ENCODE data around the gene LRBA.

The LRBA gene

DNA sequence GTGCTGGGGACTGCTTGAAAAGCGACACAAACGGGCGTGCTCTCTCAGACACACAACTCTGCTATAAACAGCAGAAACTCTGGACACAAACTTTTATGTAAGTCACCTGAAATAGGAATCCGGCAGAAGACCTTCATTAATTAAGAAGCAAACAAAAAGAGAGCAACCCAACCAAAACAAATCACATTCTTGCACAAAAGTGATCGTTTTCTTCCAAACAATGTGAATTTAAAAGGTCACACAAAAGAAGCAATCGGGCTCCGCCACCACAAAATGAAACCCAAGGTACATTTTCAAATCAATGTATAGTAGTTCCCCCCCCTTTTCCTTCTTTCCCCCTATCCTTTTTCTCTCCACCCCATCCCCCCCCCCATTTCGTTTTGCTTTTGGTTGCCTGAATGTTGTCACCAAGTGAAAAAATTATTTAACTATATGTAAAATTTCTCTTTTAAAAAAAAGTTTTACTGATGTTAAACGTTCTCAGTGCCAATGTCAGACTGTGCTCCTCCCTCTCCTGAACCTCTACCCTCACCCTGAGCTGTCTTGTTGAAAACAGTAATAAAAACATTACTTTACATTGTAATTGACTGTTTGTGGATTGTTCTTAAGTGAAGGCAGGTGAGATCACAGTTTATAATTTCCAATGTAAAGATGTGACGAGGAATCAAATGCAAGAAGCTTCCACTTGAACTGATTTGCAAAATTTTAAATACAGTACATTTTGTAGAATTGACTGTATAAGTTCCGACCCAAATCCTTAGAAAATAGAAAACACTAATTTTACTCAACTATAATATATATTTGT, 430.8 kb downstream of the LRBA start:
- no peak overlapping the region for H2BK5ac ChIP-seq (ENCODE audit: low read length)
- H3K4me3 ChIP-seq (ENCODE audit: low read length in 2 of 2), result peak overlapping the region; percentile 37 to 81
- no peak overlapping the region for H2BK12ac ChIP-seq (ENCODE audit: low read length)
- H3K27ac ChIP-seq (replicated peaks; ENCODE audit: low read length), result no peak overlapping the region
- H3K23ac ChIP-seq (ENCODE audit: low read depth, low read length, poor library complexity), result no peak overlapping the region
- no peak overlapping the region for H4K8ac ChIP-seq (ENCODE audit: low read depth, low read length)
- H4K91ac ChIP-seq (ENCODE audit: low read depth, low read length, poor library complexity), result no peak overlapping the region
- H2BK120ac ChIP-seq (ENCODE audit: low read depth, low read length), result no peak overlapping the region
- no CpG with 5 or more reads among the region's 11 CpGs for WGBS, 2 donors (ENCODE audit: extremely low coverage in 2 of 2, insufficient read length in 2 of 2, insufficient replicate concordance in 1 of 2)
- H3K79me1 ChIP-seq (ENCODE audit: low read depth, low read length), result peaks cover 2% of the 10 kb centered on the region
- no peaks in the 10 kb centered on the region for H3K36me3 ChIP-seq (replicated peaks in 1 of 2; ENCODE audit: control insufficient read depth in 2 of 2, insufficient read depth in 2 of 2, low read length in 2 of 2)
- H3K4me2 ChIP-seq (ENCODE audit: insufficient read depth, low read length, poor library complexity, severe bottlenecking), result peak overlapping the region; percentile 87
- H3K14ac ChIP-seq (ENCODE audit: low read length), result no peak overlapping the region
- H3K9me3 ChIP-seq (replicated peaks in 1 of 2; ENCODE audit: control insufficient read depth in 2 of 2, insufficient read depth in 1 of 2, low read depth in 1 of 2, low read length in 2 of 2), result no peaks in the 10 kb centered on the region
- H2BK15ac ChIP-seq (ENCODE audit: low read length), result no peak overlapping the region
- peak overlapping the region; percentile 85 for H2AFZ ChIP-seq (ENCODE audit: low read length)
- H3K27me3 ChIP-seq (ENCODE audit: control insufficient read depth in 3 of 3, insufficient read depth in 3 of 3, low read depth in 1 of 3, low read length in 3 of 3), result peaks cover 0 to 33% (median 18%) of the 10 kb centered on the region in 3 experiments
- no peak overlapping the region for H3K4ac ChIP-seq (ENCODE audit: low read length)
- no peak for DNase-seq (ENCODE audit: low spot score)
- no peak overlapping the region for H3K9ac ChIP-seq (ENCODE audit: low read depth, low read length, poor library complexity)
- H3K18ac ChIP-seq (ENCODE audit: low read length), result no peak overlapping the region
- H2AK5ac ChIP-seq (ENCODE audit: low read depth, low read length), result no peak overlapping the region
- H3K4me1 ChIP-seq (ENCODE audit: control insufficient read depth in 2 of 2, insufficient read depth in 1 of 2, low read depth in 1 of 2, low read length in 2 of 2), result peaks cover 6 to 17% of the 10 kb centered on the region in 2 donors

DNA sequence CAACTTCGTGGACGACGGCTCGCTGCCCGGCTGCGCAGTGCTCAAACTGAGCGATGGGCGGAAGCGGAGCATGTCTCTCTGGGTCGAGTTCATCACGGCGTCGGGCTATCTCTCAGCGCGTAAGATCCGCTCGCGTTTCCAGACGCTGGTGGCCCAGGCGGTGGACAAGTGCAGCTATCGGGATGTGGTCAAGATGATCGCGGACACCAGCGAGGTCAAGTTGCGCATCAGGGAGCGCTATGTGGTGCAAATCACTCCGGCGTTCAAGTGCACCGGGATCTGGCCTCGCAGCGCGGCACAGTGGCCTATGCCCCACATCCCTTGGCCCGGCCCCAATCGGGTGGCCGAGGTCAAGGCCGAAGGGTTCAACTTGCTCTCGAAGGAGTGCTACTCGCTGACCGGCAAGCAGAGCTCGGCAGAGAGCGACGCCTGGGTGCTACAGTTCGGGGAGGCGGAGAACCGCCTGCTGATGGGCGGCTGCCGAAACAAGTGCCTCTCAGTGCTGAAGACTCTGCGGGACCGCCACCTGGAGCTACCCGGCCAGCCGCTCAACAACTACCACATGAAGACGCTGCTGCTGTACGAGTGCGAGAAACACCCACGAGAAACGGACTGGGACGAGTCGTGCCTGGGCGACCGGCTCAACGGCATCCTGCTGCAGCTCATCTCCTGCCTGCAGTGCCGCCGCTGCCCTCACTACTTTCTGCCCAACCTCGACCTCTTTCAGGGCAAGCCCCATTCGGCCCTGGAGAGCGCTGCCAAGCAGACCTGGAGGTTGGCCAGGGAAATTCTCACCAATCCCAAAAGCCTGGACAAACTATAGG, 431.6 kb downstream of the LRBA start:
- Histone ChIP-seq H4K91ac (ENCODE audit: low read depth, low read length, poor library complexity) (no peak overlapping the region), H3K4me3 (ENCODE audit: low read length in 2 of 2) (peak overlapping the region; percentile 37 to 81), H4K8ac (ENCODE audit: low read depth, low read length) (no peak overlapping the region), H3K79me1 (ENCODE audit: low read depth, low read length) (peaks cover 2% of the 10 kb centered on the region), H2BK12ac (ENCODE audit: low read length) (no peak overlapping the region), H2AFZ (ENCODE audit: low read length) (peak overlapping the region; percentile 85), H3K4ac (ENCODE audit: low read length) (no peak overlapping the region), H2BK5ac (ENCODE audit: low read length) (peak overlapping the region; percentile 55), H3K9ac (ENCODE audit: low read depth, low read length, poor library complexity) (peak overlapping the region; percentile 92), H3K4me2 (ENCODE audit: insufficient read depth, low read length, poor library complexity, severe bottlenecking) (peak overlapping the region; percentile 87), H3K9me3 (replicated peaks in 1 of 2; ENCODE audit: control insufficient read depth in 2 of 2, insufficient read depth in 1 of 2, low read depth in 1 of 2, low read length in 2 of 2) (no peaks in the 10 kb centered on the region), H2BK120ac (ENCODE audit: low read depth, low read length) (peak overlapping the region; percentile 1), H3K27me3 (ENCODE audit: control insufficient read depth in 3 of 3, insufficient read depth in 3 of 3, low read depth in 1 of 3, low read length in 3 of 3) (peaks cover 0 to 33% (median 18%) of the 10 kb centered on the region in 3 experiments), H3K4me1 (ENCODE audit: control insufficient read depth in 2 of 2, insufficient read depth in 1 of 2, low read depth in 1 of 2, low read length in 2 of 2) (peaks cover 6 to 22% of the 10 kb centered on the region in 2 donors), H3K14ac (ENCODE audit: low read length) (no peak overlapping the region), H3K18ac (ENCODE audit: low read length) (peak overlapping the region; percentile 86), H3K27ac (replicated peaks; ENCODE audit: low read length) (no peak overlapping the region), H2AK5ac (ENCODE audit: low read depth, low read length) (peak overlapping the region; percentile 65), H2BK15ac (ENCODE audit: low read length) (no peak overlapping the region), H3K36me3 (replicated peaks in 1 of 2; ENCODE audit: control insufficient read depth in 2 of 2, insufficient read depth in 2 of 2, low read length in 2 of 2) (no peaks in the 10 kb centered on the region), H3K23ac (ENCODE audit: low read depth, low read length, poor library complexity) (peak overlapping the region; percentile 61)
- DNase-seq (ENCODE audit: low spot score), result peak; percentile 44
- WGBS, 2 donors (ENCODE audit: extremely low coverage in 2 of 2, insufficient read length in 2 of 2, insufficient replicate concordance in 1 of 2), result no CpG with 5 or more reads among the region's 66 CpGs

DNA sequence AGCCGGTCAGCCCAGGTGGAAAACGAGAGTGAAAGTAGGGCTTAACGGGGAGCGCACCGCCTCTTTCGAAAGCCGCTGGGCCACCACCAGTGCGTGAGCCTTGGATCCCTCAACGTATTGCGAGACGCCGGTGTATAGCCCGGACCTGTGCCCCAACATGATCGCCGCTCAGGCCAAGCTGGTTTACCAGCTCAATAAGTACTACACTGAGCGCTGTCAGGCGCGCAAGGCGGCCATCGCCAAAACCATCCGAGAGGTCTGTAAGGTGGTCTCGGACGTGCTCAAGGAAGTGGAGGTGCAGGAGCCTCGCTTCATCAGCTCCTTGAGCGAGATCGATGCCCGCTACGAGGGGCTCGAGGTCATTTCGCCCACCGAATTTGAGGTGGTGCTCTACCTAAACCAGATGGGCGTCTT, 432.2 kb downstream of the LRBA start:
- peaks cover 0 to 33% (median 18%) of the 10 kb centered on the region in 3 experiments for H3K27me3 ChIP-seq (ENCODE audit: control insufficient read depth in 3 of 3, insufficient read depth in 3 of 3, low read depth in 1 of 3, low read length in 3 of 3)

More for the DNA sequence above, 432.2 kb downstream of the LRBA start:
- H3K27ac ChIP-seq (replicated peaks; ENCODE audit: low read length), result no peak overlapping the region
- no peak overlapping the region for H2BK15ac ChIP-seq (ENCODE audit: low read length)
- H3K79me1 ChIP-seq (ENCODE audit: low read depth, low read length), result peaks cover 2% of the 10 kb centered on the region
- no peak overlapping the region for H3K4ac ChIP-seq (ENCODE audit: low read length)
- H3K14ac ChIP-seq (ENCODE audit: low read length), result no peak overlapping the region
- H4K8ac ChIP-seq (ENCODE audit: low read depth, low read length), result no peak overlapping the region
- peak; percentile 36 for DNase-seq (ENCODE audit: low spot score)
- H2BK120ac ChIP-seq (ENCODE audit: low read depth, low read length), result peak overlapping the region; percentile 1
- H3K18ac ChIP-seq (ENCODE audit: low read length), result peak overlapping the region; percentile 88
- H3K4me2 ChIP-seq (ENCODE audit: insufficient read depth, low read length, poor library complexity, severe bottlenecking), result peak overlapping the region; percentile 87
- peak overlapping the region; percentile 92 for H3K9ac ChIP-seq (ENCODE audit: low read depth, low read length, poor library complexity)
- H3K23ac ChIP-seq (ENCODE audit: low read depth, low read length, poor library complexity), result peak overlapping the region; percentile 61
- peak overlapping the region; percentile 65 for H2AK5ac ChIP-seq (ENCODE audit: low read depth, low read length)
- H4K91ac ChIP-seq (ENCODE audit: low read depth, low read length, poor library complexity), result no peak overlapping the region
- WGBS, 2 donors (ENCODE audit: extremely low coverage in 2 of 2, insufficient read length in 2 of 2, insufficient replicate concordance in 1 of 2), result no CpG with 5 or more reads among the region's 32 CpGs
- no peaks in the 10 kb centered on the region for H3K9me3 ChIP-seq (replicated peaks in 1 of 2; ENCODE audit: control insufficient read depth in 2 of 2, insufficient read depth in 1 of 2, low read depth in 1 of 2, low read length in 2 of 2)
- peak overlapping the region; percentile 37 to 81 for H3K4me3 ChIP-seq (ENCODE audit: low read length in 2 of 2)
- H3K36me3 ChIP-seq (replicated peaks in 1 of 2; ENCODE audit: control insufficient read depth in 2 of 2, insufficient read depth in 2 of 2, low read length in 2 of 2), result no peaks in the 10 kb centered on the region
- H2BK12ac ChIP-seq (ENCODE audit: low read length), result no peak overlapping the region
- H2AFZ ChIP-seq (ENCODE audit: low read length), result peak overlapping the region; percentile 85
- peak overlapping the region; percentile 55 for H2BK5ac ChIP-seq (ENCODE audit: low read length)
- peaks cover 6 to 22% of the 10 kb centered on the region in 2 donors for H3K4me1 ChIP-seq (ENCODE audit: control insufficient read depth in 2 of 2, insufficient read depth in 1 of 2, low read depth in 1 of 2, low read length in 2 of 2)
